K562 (cell line): ENCODE measurements around the gene GMPR. TPM values are rescaled to one million over a fixed set of nuclear protein-coding genes. Genes with fewer than 3 reads are reported as not detected.

ENCODE experiments used
- ATAC-seq: fragments of 200-7000 bp; cut with Tn5 transposase; 3 replicates; pipeline ENCODE4 v1.9.1; 2020; ENCODE audit warnings: moderate library complexity
- BruUV-seq: library from RNA; stranded (reverse); fragments of 400-500 nt; replicated peaks from 2 replicates; lab custom pipeline; 2021; lab: Mats Ljungman, UMichigan
- CTCF ChIA-PET: fragments of 300-600 bp; formaldehyde crosslinking; extraction: SDS; loops from one replicate; lab custom pipeline; 2021; ENCODE audit warnings: low intra/inter-chr PET ratio; lab: Yijun Ruan, JAX
- POLR2A ChIA-PET: fragments of 300-600, 350-650 bp; sonication (Branson Sonifier 250); formaldehyde crosslinking; extraction: SDS; loops from one replicate; lab custom pipeline; 2021; ENCODE audit warnings: antibody characterized with exemption, inconsistent platforms; lab: Yijun Ruan, JAX
- DNase-seq, 4 experiments: peaks; one replicate each; pipeline versions ENCODE4 v3.0.0 to v3.0.0-alpha.2; 2011 to 2018; ENCODE audit warnings: low spot score in 3 of 4, mixed read lengths in 3 of 4; ENCODE audit errors: extremely low read depth in 1 of 4
- FAIRE-seq: peaks from 2 replicates; lab custom pipeline; 2011; peaks lifted over from hg19 to GRCh38; lab: Jason Lieb, UNC
- H2AFZ ChIP-seq: 2 replicates; pipeline ENCODE4 v1.6.0; 2011; ENCODE audit warnings: low read depth, low read length, control low read depth, inconsistent platforms
- H3K27ac ChIP-seq: fragments of 200-600 bp; 3 replicates; pipeline ENCODE4 v1.8.0; 2011; ENCODE audit warnings: low read depth, mild to moderate bottlenecking, control low read depth, inconsistent platforms, low read length, moderate library complexity, mixed read lengths; ENCODE audit errors: extremely low read depth
- H3K27me3 ChIP-seq, 2 experiments: fragments of 300-600 bp in 1 of 2; 2 replicates in 1 of 2; 3 replicates in 1 of 2; pipeline versions ENCODE4 v1.6.0 to v1.8.0; 2011; ENCODE audit warnings: inconsistent platforms in 2 of 2, low read length in 2 of 2, mild to moderate bottlenecking in 1 of 2, mixed read lengths in 1 of 2, moderate library complexity in 1 of 2; ENCODE audit not compliant: control insufficient read depth in 2 of 2, insufficient read depth in 2 of 2
- H3K36me3 ChIP-seq: fragments of 300-600 bp; 3 replicates; pipeline ENCODE4 v1.8.0; 2011; ENCODE audit warnings: mild to moderate bottlenecking, low read length, inconsistent platforms; ENCODE audit not compliant: control insufficient read depth, insufficient read depth
- H3K4me1 ChIP-seq, 2 experiments: fragments of 200-600 bp in 1 of 2; replicated peaks in 1 of 2; 2 replicates in 1 of 2; 3 replicates in 1 of 2; pipeline versions ENCODE4 v1.5.1 to v1.8.0; 2011; ENCODE audit warnings: inconsistent platforms in 2 of 2, low read length in 2 of 2, mild to moderate bottlenecking in 1 of 2, mixed read lengths in 1 of 2, moderate library complexity in 1 of 2; ENCODE audit not compliant: control insufficient read depth in 2 of 2, insufficient read depth in 2 of 2
- H3K4me2 ChIP-seq: 2 replicates; pipeline ENCODE4 v1.6.1; 2011; ENCODE audit warnings: low read length, control low read depth, inconsistent platforms, mixed read lengths; ENCODE audit not compliant: insufficient read depth
- H3K4me3 ChIP-seq: fragments of 200-600 bp; sonication (generic), shearing (Covaris generic); 2 replicates; pipeline ENCODE4 v1.5.1; 2016; ENCODE audit warnings: control low read depth, inconsistent platforms
- H3K79me2 ChIP-seq: fragments of 200-600 bp; 3 replicates; pipeline ENCODE4 v1.8.0; 2011; ENCODE audit warnings: low read length, inconsistent platforms; ENCODE audit not compliant: control insufficient read depth, insufficient read depth
- H3K9ac ChIP-seq, 2 experiments: 2 replicates each; pipeline versions ENCODE4 v1.6.0 to v1.6.1; 2011; ENCODE audit warnings: low read depth in 2 of 2, low read length in 2 of 2, control low read depth in 1 of 2, inconsistent platforms in 1 of 2, mild to moderate bottlenecking in 1 of 2, mixed read lengths in 1 of 2; ENCODE audit not compliant: insufficient read depth in 1 of 2
- H3K9me1 ChIP-seq: one replicate; pipeline ENCODE4 v1.6.0; 2011; ENCODE audit warnings: inconsistent platforms, mild to moderate bottlenecking, low read length, moderate library complexity; ENCODE audit not compliant: control insufficient read depth, insufficient read depth
- H3K9me3 ChIP-seq: replicated peaks from 2 replicates; pipeline ENCODE4 v1.5.1; 2011; ENCODE audit warnings: low read depth, low read length, inconsistent platforms; ENCODE audit not compliant: control insufficient read depth, insufficient read depth
- H4K20me1 ChIP-seq: replicated peaks from 2 replicates; pipeline ENCODE4 v1.6.1; 2011; ENCODE audit warnings: low read length, inconsistent platforms, mixed read lengths; ENCODE audit not compliant: control insufficient read depth, insufficient read depth
- CBFA2T2 ChIP-seq: fragments of 450-650 bp; conservative IDR thresholded peaks from 2 replicates; pipeline ENCODE4 v1.6.1; 2017; ENCODE audit warnings: mild to moderate bottlenecking
- CSDE1 ChIP-seq, 2 experiments: fragments of 450-650 bp; IDR thresholded peaks; 2 replicates each; pipeline ENCODE4 v1.6.1; 2016; ENCODE audit warnings: mild to moderate bottlenecking in 1 of 2
- GATAD2A ChIP-seq: fragments of 450-650 bp; IDR thresholded peaks from 2 replicates; pipeline ENCODE4 v1.6.1; 2017
- HNRNPH1 ChIP-seq: fragments of 200-400 bp; formaldehyde crosslinking; optimal IDR thresholded peaks from 2 replicates; pipeline ENCODE3; 2017; ENCODE audit warnings: low read depth, mild to moderate bottlenecking, low read length, moderate library complexity
- ILF3 ChIP-seq: fragments of 450-650 bp; IDR thresholded peaks from 2 replicates; pipeline ENCODE4 v1.6.1; 2018; ENCODE audit warnings: antibody characterized with exemption, mild to moderate bottlenecking, moderate library complexity, borderline replicate concordance
- KDM4B ChIP-seq, 2 experiments: fragments of 450-650 bp in 1 of 2; sonication (generic) in 1 of 2; IDR thresholded peaks; 2 replicates each; pipeline ENCODE4 v1.6.1; 2016 to 2017; ENCODE audit warnings: borderline replicate concordance in 2 of 2, antibody characterized with exemption in 1 of 2, low read depth in 1 of 2, mild to moderate bottlenecking in 1 of 2
- SOX6 ChIP-seq: fragments of 450-650 bp; IDR thresholded peaks from 2 replicates; pipeline ENCODE4 v1.6.1; 2014; ENCODE audit warnings: mild to moderate bottlenecking
- U2AF1 ChIP-seq: fragments of 200-400 bp; formaldehyde crosslinking; optimal IDR thresholded peaks from 2 replicates; pipeline ENCODE3; 2017; ENCODE audit warnings: mild to moderate bottlenecking, low read depth, low read length, moderate library complexity
- ZNF695 ChIP-seq: fragments of 450-650 bp; formaldehyde crosslinking; IDR thresholded peaks from 2 replicates; pipeline ENCODE4 v1.4.0; 2020; ENCODE audit warnings: mild to moderate bottlenecking, moderate library complexity
- WGBS: fragments of 100-300 bp; shearing (Covaris generic); methylation state at CpG from one replicate; pipeline ENCODE4 v1.1.6; 2016; ENCODE audit warnings: low coverage, mixed read lengths; ENCODE audit not compliant: insufficient coverage; ENCODE audit errors: missing lambda C conversion rate; 5-methylcytosine and 5-hydroxymethylcytosine counted together
- in situ Hi-C: fragments of 300-500 bp; cut with MboI; formaldehyde crosslinking; loops from 4 replicates; pipeline ENCODE4 v1.15.0; 2018; ENCODE audit warnings: inconsistent platforms, mixed read lengths
- intact Hi-C: fragments of 100-400 bp; cut with micrococcal nuclease; formaldehyde crosslinking; loops from 2 replicates; pipeline ENCODE4 v1.14.2; 2022
- polyA plus RNA-seq, 8 experiments: library from polyadenylated mRNA; depleted of rRNA in 4 of 8; stranded (reverse) in 5 of 8; unstranded in 3 of 8; fragments of >200 nt; fragmentation: Nextera tagmentation in 2 of 8; fragmentation: Illumina TruSeq in 1 of 8; extraction: Ambion mirVana in 2 of 8; extraction: Trizol in 1 of 8; gene quantifications; 2 replicates each; pipeline versions ENCODE4 v1.2.1 to v1.2.3, GENCODE V29; 2011 to 2014; ENCODE audit warnings: inconsistent platforms in 1 of 8, missing spikeins in 1 of 8
- total RNA-seq, 7 experiments: library from RNA; depleted of rRNA in 6 of 7; stranded (reverse); fragments of >200 nt in 6 of 7; fragmentation: Illumina TruSeq in 2 of 7; extraction: Trizol in 2 of 7; gene quantifications; 2 replicates each; pipeline versions ENCODE4 v1.2.1 to v1.2.3, GENCODE V29; 2011 to 2021; ENCODE audit warnings: low replicate concordance in 1 of 7
- TF ChIP-seq, protein P1 (sequence below): fragments of 250-450 bp; sonication (Bioruptor Pico); IDR thresholded peaks from 2 replicates; pipeline ENCODE4 v1.9.0; 2021; ENCODE audit warnings: mild to moderate bottlenecking
- TF ChIP-seq, protein P2 (sequence below): sonication (generic); formaldehyde crosslinking; IDR thresholded peaks from 2 replicates; pipeline ENCODE4 v1.8.1; 2023; ENCODE audit warnings: missing genetic modification reagents, mild to moderate bottlenecking, borderline replicate concordance

GMPR gene
- total and polyA plus RNA-seq, 9 of the 15 experiments (the other 6 are each of a cell fraction or from before 2014, with no cell fraction given): 34.6 to 83.7 (median 49.8) TPM

DNA sequence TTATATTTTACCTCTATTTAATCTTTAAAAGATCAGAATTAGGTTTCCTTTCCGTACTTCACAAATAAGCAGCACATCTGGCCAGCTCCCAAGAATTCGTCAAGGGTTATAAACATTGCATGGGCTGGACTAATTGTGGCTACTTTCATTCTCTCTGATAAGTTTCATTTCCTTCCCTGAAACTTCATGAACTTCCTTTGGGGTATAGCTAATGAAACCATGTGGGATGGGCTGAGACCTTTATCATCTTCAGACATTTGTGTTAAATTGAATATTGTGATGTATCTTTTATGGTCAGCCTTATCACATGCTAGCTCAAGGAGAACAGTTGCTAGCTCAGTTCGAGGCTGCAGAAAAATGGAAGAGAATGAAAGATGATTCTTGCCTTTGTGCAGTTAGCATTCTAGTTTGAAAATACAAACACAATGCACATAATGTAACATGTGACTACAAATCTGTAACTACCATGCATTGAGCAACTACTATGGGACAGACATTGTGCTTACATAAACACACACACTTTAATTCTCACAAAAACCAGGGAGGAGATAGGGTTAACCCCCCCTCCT is 1.7 kb upstream of the GMPR start:
- H3K27me3 ChIP-seq: no peaks in the 10 kb centered on the region
- 0% methylated on average over 3 of the region's 3 CpGs for WGBS
- TF ChIP-seq GATAD2A (no peak), HNRNPH1 (no peak), ZNF695 (CRISPR knock-in tag) (no peak), U2AF1 (no peak), KDM4B (IDR thresholded peaks at IDR 0.05; ENCODE audit: borderline replicate concordance in 2 of 2, low read depth in 1 of 2) (no peak), SOX6 (peak; percentile 70), ILF3 (no peak), CBFA2T2 (peak; percentile 67), CSDE1 (IDR thresholded peaks at IDR 0.05) (no peak)
- TF ChIP-seq, protein P1, sequence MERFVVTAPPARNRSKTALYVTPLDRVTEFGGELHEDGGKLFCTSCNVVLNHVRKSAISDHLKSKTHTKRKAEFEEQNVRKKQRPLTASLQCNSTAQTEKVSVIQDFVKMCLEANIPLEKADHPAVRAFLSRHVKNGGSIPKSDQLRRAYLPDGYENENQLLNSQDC: no peak
- TF ChIP-seq, protein P2, sequence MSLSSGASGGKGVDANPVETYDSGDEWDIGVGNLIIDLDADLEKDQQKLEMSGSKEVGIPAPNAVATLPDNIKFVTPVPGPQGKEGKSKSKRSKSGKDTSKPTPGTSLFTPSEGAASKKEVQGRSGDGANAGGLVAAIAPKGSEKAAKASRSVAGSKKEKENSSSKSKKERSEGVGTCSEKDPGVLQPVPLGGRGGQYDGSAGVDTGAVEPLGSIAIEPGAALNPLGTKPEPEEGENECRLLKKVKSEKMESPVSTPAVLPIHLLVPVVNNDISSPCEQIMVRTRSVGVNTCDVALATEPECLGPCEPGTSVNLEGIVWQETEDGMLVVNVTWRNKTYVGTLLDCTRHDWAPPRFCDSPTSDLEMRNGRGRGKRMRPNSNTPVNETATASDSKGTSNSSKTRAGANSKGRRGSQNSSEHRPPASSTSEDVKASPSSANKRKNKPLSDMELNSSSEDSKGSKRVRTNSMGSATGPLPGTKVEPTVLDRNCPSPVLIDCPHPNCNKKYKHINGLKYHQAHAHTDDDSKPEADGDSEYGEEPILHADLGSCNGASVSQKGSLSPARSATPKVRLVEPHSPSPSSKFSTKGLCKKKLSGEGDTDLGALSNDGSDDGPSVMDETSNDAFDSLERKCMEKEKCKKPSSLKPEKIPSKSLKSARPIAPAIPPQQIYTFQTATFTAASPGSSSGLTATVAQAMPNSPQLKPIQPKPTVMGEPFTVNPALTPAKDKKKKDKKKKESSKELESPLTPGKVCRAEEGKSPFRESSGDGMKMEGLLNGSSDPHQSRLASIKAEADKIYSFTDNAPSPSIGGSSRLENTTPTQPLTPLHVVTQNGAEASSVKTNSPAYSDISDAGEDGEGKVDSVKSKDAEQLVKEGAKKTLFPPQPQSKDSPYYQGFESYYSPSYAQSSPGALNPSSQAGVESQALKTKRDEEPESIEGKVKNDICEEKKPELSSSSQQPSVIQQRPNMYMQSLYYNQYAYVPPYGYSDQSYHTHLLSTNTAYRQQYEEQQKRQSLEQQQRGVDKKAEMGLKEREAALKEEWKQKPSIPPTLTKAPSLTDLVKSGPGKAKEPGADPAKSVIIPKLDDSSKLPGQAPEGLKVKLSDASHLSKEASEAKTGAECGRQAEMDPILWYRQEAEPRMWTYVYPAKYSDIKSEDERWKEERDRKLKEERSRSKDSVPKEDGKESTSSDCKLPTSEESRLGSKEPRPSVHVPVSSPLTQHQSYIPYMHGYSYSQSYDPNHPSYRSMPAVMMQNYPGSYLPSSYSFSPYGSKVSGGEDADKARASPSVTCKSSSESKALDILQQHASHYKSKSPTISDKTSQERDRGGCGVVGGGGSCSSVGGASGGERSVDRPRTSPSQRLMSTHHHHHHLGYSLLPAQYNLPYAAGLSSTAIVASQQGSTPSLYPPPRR (CRISPR knock-in tag): peak; percentile 86

More for the DNA sequence above, 1.7 kb upstream of the GMPR start:
- 0 out of 2 replicates have a peak, but pooled peaks cover 4% of the 10 kb centered on the region for H4K20me1 ChIP-seq
- intact Hi-C loops (no loop called here), in situ Hi-C loops (no loop called here)
- H3K4me3 ChIP-seq: no peak overlapping the region
- H3K9me1 ChIP-seq: no peaks in the 10 kb centered on the region
- H3K4me1 ChIP-seq: peaks cover 40 to 52% of the 10 kb centered on the region in 2 experiments
- POLR2A ChIA-PET: interaction anchor here (0.6 to 7.5 kb wide), 12 partner anchors 8 to 559 kb away, joined by 3 to 116 read pairs (median 4); no protein-coding TSS in a partner anchor
- FAIRE-seq (peak; percentile 64), DNase-seq (peak; percentile 44 to 81 (median 52)), ATAC-seq (no peak)
- peaks cover 40% of the 10 kb centered on the region for H3K79me2 ChIP-seq
- peak overlapping the region; percentile 72 for H3K27ac ChIP-seq
- CTCF ChIA-PET: no interaction called here
- H3K4me2 ChIP-seq: peak overlapping the region; percentile 75
- H3K36me3 ChIP-seq: no peaks in the 10 kb centered on the region
- peak overlapping the region; percentile 77 for H2AFZ ChIP-seq
- no TSS peak for BruUV-seq
- no peaks in the 10 kb centered on the region for H3K9me3 ChIP-seq
- peak overlapping the region in 1 of 2 experiments; percentile 48; a peak in 2 of 4 replicates for H3K9ac ChIP-seq
